Activated naive CD4-positive, alpha-beta T cell (primary cell): Measurements from ENCODE around the gene TOP3B.

Experiments
- DNase-seq, 4 experiments: peaks; one replicate each; lab custom pipeline; 2025; lab: John Stamatoyannopoulos, UW

TOP3B gene

DNA sequence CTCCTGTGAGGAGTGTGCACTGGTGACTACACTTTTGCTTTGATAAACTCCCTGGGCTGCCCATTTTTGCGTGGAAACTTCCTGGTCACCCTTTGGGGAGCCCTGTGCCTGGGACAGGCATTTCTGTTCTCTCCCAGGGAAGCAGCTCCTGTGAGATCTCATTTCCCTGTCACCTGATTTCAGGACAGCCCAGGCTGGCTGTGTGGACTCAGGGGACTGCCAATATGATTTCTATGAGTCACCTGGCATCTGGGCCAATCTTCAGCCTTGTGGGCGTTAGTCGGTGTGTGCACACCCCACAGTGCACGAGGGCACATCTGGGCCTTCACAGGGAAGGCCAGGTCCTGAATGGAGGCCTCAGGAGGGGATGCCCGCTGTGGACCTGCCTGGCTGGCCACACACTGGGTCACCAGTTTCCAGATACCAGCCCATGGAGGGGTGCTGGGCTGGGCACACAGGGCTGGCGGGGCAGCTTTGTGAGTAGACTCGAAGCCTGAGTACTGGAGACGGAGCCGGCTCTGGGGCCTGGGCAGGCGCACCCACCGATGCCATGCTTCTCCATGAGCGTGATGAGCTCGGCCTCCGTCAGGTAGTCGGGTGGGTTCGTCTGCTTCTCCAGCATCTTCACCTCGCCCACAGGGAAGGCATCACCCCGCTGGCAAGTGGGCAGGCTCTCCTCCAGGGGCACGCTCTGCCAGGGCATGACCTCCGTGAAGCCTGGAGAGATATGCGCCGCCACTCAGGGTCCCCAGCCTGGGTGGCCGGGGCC lies 20.5 kb downstream of the TOP3B start:
- no peak for DNase-seq

DNA sequence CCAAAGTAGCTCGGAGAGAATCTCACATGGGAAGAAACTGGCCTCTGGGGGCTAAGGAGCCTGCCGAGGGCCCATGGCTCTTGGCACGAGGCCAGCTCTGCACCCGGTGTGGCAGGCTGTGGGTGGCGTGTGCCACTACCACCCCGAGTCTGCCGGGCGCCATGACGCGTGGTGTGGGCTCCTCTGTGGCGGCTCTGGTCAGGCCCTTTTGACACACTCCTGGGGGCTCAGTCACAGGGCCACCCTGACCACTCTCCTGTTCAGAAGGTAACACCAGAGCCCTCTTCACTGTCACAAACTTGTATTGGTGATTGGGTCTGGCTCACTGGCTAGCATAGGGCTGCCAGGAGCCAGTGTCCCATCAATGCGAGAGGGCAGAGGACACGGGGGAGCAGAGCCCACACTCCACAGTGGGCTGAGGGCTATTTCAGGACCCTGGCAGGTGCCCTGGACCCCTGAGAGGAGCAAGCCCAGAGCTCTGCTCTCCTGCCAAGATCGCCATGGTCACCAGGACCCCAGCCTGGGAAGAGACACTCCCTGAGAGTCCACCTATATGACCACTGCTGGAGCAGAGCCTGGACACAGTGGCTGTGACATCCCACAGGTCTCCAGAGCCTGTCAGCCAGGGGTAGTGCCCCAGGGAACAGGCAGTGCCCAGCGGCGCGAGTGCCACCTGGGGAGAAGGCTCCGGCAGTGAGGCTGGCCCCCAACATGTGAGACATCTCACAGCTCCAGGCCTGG lies 21.3 kb downstream of the TOP3B start:
- DNase-seq, result no peak

DNA sequence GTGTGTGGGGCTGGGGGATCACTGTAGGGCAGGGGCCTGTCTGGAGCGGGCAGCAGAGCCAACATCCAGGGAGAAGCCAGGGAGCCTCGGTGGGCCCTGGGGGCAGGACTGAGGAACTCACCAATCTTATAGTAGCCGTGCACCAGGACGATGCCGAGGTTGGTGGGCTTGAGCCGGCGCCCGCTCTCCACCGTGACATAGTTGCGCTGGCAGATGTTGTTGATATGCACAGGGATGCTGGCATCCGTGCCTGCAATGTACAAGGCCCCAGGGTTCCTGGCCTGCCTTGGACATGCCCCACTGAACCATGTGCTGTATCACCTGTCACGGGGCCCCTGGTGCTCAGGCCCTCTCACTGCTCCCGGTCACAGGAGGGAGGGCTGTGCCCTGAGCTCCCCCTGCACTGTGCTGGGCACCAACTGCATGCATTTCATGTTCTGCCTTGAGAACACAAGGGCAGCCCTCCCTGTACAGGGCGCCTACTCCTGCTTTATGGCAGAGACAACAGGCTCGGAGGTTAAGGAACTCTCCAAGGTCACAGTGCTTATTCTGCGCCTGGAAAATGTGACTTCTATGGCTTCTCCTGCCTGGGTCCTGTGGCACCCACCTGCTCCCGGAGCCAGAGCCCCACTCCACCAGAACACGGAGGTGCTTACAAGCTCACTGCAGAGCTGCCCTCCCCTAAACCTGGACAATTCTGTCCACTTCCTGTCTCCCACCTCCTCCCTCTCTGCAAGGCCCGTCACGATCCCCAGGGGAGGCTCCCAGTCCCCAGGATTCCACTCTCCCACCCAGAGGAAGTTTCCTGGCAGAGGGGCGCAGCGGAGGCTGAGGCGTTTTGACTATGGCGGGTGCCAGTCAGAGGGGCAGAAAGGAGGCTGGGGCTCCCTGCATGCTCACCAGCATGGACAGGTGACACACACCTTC lies 22.1 kb downstream of the TOP3B start:
- no peak for DNase-seq

DNA sequence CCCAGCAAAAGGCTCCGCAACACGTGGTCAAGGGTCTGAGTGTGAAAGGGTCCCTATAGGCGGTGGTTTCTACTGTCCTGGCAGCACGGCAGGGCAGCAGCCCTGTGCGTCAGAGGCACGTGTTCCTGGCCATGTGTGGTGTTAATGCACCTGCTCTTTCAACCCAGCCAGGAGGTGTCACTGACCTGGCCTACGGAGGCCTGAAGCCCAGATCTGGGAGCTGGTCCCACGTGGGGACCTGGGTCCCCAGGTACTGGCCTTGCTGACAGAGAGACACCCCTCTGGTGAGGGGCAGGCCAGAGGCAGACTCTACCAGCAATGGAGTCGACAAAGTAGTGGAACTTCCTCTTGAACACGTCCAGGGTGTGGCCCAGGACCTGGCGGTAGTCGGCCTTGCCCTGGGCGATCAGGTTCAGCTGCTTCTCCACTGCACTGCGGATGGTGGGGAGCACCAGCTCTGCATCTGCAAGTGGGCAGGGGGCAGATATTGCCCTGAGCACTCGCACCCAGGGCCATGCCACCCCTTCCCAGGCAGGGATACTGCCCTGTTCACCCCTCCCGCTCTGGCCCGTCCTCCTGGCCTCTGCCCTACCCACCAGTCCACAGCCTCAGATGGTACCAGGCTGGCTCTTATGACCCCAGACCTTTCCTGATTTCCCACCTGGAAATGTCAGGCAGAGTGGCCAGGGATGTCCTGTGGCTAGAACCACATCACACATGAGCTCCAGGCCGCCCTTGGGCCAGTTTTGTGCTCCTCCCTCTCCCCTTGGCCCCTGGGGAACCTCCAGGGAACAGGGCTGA lies 23.1 kb downstream of the TOP3B start:
- no peak for DNase-seq

DNA sequence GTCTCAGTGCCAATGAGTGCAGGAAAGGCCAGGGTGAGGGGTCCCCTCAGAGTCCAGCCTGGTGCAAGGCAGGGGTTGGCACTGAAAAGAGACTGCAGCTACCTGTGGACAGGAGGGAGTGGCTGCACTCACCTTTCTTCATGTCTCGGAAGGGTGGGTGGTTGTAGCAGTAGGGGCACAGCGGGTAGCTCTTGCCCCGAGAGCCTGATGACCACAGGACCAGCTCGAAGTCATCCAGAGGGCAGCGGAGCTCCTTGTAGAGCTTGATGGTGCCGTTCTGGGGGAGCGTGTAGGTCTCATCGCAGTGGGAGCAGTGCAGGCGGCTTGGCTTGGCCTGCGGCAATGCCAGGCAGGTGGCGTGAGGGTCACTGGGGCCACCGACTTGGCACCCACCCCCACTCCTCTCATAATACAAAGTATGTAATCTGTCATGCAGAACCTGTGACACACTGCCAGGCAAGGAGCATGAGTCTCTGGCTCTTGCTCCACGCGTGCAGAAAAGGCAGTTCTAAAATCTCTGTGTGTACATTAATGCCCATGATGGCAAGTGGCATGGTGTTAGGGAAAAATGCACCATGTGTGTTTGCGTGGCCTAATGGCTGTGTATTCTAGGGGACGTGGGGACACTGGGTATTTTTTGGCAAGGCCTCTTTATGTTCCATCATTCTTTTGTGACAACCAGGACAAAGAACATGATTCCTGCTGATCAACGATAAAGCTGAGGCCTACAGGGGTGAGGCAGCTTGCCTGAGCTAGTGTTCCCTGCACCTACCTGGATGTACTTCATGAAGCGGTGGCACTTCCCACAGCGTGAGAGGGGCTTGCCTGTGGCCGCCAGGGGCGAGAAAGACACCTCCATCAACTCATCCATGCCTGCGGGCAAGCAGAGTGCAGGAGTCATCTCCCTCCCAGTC lies 24.0 kb downstream of the TOP3B start:
- DNase-seq, result no peak

DNA sequence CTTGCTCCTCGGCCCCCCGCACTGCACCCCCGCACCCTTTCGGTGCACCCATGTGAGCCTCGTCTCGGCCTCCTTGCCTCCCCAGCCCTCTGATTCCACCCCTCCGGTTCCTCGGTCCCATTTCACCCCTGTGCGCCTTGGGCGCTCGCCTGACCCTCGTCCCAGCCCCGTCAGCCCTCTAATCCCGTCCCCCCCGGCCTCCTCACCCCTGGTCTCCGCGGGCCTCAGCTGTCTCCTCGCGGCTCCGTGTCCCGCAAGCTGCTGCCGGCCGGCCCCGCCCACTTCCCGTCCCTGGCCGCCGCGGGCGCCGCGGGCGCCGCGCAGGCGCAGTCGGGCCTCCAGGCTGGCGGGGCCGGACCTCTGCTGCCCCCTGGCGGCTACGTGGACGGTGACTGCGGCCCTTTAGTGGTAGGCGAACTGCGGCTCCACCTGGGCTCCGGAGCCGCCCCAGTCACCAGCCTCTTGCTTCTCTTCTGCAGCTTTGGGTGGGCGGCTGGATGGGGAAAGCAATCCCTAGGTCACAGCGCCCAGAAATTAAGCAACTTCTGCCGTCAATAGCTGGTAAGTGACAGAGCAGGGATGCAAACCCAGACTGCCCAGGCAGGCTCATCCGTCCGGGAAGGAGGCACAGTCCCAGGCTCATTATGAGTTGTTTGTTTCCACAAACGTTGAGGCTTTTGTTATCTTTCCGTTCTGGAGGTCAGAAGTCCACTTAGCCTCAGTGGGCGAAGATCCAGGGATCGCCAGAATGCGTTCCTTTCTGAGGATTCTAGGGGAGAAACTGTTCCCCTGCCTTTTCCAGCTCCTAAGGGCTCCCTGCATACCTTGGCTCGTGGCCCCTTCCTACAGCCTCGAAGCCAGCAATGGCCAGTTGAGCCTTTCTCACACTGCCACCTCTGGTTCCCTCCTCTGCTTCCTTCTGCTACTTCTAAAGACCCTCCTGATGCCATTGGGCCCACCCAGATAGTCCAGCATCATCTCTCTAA lies 29.7 kb downstream of the TOP3B start, which contains the start of gene PPM1F:
PPM1F (minus strand) TSS at position 263 of the 986 bp plus-strand sequence. CDS start 6,800 bp downstream, outside the sequence.
- DNase-seq, result peak; percentile 90 to 93 (median 92)

DNA sequence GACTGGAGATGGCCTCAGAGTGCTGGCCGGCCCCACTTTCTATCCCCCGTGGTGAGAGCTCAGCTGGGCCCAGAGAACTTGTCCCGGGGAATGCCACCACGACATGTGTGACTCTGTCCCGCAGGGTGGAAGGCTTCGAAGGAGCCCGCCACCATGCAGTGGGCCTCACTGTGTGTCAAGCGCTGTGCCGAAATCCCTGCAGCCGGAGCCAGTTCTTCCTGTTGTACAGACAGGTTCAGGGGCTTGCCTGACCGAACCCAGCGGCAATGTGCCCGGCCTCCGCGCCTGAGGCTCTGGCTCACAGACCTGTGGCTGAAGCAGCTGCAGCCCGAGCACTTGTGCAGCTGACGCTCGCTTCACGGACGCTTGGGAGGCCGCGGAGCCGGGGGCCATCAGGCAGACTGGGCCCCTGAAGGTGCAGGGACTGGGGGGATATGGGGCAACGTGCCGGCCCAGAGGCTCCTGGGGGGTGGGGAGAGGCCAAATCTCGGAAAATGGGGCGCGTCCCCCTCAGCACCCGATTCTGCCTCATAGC lies 30.6 kb downstream of the TOP3B start:
- peak in 1 of 4 experiments; percentile 26 for DNase-seq

DNA sequence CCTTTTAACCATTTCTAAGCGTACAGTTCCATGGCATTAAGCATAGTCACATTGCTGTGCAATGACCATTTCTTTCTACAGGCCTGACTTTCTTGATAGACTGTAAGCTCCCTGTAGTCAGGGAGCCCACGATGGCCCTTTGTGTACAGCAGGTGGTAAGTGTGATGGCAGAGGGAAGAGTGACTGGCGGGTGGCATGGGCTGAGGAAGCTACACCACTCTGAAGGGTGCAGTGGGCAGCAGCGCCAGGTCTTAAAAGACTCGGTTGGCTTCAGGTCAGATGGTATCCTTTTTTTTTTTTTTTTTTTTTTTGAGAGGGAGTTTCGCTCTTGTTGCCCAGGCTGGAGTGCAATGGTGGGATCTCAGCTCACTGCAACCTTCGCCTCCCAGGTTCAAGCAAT lies 31.5 kb downstream of the TOP3B start:
- DNase-seq, result no peak

DNA sequence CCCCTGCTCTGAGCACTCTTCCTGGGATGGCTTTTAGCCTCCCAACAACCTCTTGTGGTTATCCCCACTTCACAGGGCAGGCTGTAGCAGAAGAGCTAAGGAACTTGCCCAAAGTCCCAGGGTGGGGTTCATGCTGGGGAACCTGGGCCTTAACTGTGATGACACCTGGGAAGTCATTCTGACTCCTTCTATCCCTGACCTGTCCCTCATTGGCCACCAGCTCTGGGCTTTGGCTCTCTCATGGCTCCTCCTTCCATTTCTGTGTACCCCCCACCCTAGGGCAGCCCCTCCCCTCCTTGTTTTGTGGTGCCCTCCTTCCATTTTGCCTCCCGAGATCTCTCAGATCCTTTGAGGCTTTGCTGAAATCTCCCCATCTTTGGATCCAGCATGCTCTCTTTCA lies 32.6 kb downstream of the TOP3B start:
- DNase-seq, result no peak

DNA sequence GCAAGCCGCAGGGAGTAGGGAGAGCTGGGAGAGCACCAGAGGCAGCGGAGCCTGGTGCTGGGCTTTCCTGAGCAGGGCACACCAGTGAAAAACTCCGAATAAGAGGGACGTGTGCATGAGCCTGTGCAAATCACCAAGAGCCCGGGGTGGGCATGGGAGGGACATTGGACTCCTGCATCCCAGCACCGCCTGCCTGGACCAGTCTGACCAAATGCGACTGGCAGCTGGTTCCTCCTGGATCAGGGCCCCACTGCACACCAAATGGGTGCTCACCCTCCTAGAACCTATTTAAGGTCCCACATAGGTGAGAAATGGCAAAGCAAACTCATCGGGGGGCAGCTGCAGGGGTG lies 33.0 kb downstream of the TOP3B start:
- no peak for DNase-seq

DNA sequence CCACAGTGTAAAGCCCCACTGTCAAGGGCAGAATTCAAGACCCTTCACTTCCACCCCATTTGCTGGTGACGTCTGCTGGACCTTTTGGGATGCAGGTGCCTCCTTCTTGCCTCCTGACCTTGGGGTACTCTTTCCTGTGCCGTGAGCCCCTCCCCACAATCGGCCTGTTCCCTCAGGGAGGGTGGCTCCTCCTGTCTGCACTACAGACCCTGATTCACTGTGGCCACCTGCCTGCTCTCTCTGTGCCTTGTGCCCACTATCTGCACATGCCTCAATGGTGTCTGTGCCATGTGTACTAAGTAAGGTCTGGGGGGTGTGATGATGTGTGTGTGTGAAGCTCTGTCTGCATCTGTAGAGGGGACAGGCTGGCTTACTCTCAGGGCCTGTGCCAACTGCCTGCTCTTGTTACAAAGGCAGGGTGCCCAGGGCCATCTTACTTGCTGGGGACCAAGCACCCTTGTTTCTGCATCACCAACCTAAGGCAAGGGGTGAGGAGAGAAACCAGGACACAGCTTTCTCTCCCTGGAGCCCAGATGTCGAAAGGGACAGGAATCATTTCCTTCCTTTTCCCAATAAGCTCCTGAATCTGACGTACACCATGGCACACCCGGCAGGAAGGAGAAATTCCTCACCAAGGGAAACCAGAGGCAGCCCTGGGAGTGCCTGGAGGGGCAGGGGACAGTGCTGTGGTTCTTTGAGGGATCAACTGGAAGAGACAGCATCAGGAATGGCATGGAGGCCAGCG lies 33.6 kb downstream of the TOP3B start:
- DNase-seq, result no peak

DNA sequence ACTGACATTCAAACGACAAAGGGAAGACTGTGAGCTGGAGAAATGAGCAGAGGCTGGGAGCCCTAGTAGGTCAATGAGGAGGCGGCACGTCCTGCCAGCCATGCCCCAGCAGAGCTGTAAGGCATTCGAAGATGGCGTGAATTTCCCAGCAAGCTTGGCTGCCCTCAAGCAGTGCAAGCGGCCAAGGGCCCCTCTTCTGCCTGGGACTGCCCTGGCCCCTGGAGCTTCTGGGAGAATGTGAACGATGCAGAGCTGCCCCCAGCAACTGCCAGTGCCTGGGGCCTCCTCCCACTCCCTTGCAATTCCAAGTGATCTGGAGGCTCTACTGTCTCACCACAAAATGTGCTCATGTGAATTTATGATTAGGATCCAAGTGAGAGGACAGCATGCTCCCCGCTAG lies 34.2 kb downstream of the TOP3B start:
- no peak for DNase-seq

DNA sequence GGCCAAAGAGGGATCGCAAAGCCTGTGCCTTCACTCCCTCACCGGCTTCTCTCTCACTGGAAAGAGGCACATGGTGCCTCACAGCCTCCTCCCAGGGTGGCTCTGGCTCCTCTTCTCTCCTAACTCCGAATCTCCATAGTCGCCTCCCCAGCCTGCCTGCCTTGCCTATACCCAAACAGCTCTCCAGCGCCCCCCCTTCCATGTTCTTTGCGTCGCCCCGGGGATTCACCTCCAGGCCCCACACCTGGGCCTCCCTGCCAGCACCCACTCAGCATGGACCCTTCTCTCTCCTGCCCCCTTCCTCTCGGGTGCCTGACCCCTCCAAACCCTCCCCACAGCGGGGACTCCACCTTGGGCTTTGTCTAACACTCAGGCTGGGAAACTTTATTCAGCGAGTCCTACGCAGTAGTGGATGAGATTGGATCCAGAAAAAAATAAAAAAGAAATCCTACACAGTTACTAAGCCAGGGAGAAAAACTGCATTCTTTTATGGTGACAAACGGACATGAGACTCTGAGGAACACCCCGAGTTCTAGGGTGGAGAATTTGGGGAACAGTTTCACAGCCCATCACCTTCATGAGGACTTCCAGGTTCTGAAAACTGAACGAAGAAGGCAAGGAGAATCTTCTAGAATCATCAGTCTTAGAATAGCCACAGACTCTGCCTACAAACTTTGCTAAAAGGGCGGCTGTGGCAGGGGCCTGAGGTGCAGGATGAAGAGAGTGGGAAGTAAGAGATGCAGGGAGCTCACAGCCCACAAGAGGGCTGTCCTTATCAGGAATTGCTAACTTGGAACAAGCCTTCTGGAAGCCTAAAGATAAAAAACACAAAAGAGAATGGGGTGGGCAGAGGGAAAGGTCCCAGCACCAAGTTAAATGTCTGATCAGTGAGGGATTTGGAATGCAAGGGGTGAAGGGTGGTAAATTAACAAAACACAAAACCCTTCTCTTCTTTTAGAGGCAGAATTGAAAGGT lies 35.3 kb downstream of the TOP3B start:
- no peak for DNase-seq

DNA sequence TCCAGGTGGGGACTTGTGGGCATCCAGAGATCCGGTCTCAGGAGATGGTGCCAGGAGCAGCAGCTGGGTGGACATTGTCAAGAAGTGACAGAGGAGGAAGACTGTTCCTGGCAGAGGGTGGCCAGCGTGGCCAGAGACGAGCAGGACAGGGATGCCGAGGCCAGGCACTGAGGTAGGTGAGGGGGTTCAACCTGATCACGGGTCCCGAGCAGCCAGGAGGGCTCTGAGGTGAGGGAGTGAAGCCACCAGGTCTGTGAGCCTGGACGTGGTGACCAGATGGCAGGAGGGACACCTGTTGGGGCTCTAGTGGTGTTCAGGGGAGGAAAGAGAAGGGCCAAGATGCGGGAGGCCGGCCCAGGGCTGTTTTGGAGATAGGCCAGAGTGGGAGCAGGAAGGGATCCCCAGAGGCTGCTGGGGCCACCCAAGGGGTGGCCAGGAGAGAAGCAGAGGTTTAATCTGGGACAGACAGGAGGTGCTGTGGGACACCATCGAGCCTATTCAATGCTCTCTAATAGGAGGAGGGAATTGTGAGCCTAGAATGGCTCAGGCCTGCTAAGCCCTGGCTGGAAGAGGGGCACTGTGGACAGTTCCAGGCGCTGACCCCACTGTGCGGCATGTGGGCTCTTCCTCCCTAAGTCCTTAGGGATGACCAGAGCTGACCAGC lies 36.2 kb downstream of the TOP3B start:
- DNase-seq, result no peak

DNA sequence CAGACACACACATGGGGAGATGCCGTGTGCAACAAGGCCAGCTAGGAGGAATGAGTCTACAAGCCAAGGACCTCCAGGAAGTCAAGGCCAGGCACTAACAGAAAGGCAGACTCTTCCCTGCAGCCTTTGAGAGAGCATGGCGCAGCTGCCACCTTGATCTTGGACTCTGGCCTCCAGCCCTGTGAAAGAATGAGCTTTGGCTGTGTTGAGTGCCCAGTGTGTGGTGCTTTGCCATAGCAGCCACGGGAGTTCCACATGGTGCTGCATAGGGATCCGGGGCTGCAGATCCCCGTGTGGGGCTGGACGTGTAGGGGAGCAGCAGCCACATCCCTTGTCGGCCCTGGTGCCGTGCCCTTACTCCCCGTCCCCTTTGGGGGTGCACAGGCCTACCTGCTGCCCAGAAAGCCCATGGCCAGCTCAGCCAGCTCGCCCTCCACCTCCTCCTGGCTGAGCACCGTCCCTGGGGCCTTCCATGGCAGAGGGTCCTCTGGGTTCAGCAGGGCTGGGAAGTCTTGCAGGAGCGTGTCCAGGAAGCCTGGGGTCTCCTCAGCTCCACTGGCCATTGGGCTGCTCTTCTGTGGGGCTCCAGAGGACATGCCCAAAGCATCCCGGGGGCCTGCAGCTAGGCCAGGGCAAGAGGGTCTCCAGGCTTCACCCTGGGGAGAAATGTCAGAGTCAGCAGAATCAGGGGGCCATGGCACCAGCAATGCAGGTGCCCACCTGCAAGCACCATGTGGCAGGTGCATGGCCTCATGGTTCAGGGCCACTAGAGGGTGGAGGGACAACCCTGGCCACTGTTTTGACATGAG lies 36.9 kb downstream of the TOP3B start:
- no peak for DNase-seq

DNA sequence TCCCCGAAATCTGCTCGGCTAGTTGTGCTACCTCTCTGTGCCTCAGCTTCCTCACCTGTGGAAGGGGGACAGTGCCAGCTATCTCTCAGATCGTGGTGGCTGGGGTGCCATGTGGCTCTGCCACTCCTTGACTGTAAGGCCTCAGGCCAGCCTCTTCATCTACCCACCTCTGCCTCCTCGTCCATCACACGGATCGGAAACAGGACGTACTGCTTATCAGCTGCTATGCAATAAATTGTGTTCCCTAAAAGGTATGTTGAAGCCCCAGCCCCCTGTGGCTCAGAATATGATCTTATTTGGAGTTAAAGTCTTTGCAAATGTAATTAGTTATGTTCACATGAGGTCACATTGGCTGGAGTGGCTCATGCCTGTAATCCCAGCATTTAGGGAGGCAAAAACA lies 37.7 kb downstream of the TOP3B start:
- no peak for DNase-seq
